ENCODE results near the gene TMPRSS9. TPM values are rescaled to one million over a fixed set of nuclear protein-coding genes. Genes with fewer than 3 reads are reported as not detected.
A peak's percentile ranks its signal among the peaks of the same experiment; 100 is the strongest.

The TMPRSS9 gene
- total and polyA plus RNA-seq, 2 of the 13 experiments (the other 11 are each of a cell fraction or from before 2014, with no cell fraction given): 2.5 to 5.2 TPM

GRCh38 chr19:2321565-2322283, 38.3 kb upstream of the TMPRSS9 start:
- H3K79me2 ChIP-seq (ENCODE audit: insufficient read depth, low read length): peaks cover under 1% of the 10 kb centered on the region
- H3K27me3 ChIP-seq (ENCODE audit: control insufficient read depth in 1 of 2, insufficient read depth in 2 of 2, low read length in 2 of 2): 0 out of 5 replicates have a peak, but pooled peaks cover 0 to 3% of the 10 kb centered on the region in 2 experiments
- DNase-seq (ENCODE audit: low spot score) (no peak), ATAC-seq (no peak), FAIRE-seq (no peak)
- 98% methylated on average over 15 of the region's 39 CpGs for WGBS (ENCODE audit: low lambda C conversion rate)
- no peaks in the 10 kb centered on the region for H4K20me1 ChIP-seq (ENCODE audit: insufficient read depth, low read length)
- intact Hi-C loops (cut with micrococcal nuclease; ENCODE audit: unreplicated experiment) (no loop called here), in situ Hi-C loops (cut with HindIII; ENCODE audit: extremely low pct_ligation_motif_present, low pct_unique_long_range_greater_than_20kb) (no loop called here)
- H3K4me3 ChIP-seq (replicated peaks in 1 of 3; ENCODE audit: insufficient read depth in 1 of 3, low read depth in 2 of 3, low read length in 3 of 3): no peak overlapping the region
- H3K4me1 ChIP-seq (ENCODE audit: insufficient read depth, low read length): peaks cover 16% of the 10 kb centered on the region
- no peak overlapping the region for H3K27ac ChIP-seq (ENCODE audit: extremely low read length, insufficient read depth, low read length)
- H3K9me3 ChIP-seq (ENCODE audit: low read length): no peaks in the 10 kb centered on the region
- ChIA-PET POLR2A (interaction anchor here (0.8 kb wide), 1 partner anchor 170 kb away, joined by 3 read pairs; the partner anchor contains the start of gene AP3D1), CTCF (ENCODE audit: low intra/inter-chr PET ratio, low total read pairs) (no interaction called here)
- H3K36me3 ChIP-seq (replicated peaks in 1 of 2; ENCODE audit: control insufficient read depth in 1 of 2, insufficient read depth in 2 of 2, low read length in 2 of 2): peaks cover 7 to 33% of the 10 kb centered on the region in 2 experiments; a peak in 4 of 5 replicates
- BruUV-seq (replicated peaks): no TSS peak
- H3K9ac ChIP-seq (ENCODE audit: insufficient read depth, low read depth, low read length): no peak overlapping the region
- H2AFZ ChIP-seq (ENCODE audit: low read length): no peak overlapping the region
- TF ChIP-seq ZNF749 (CRISPR knock-in tag; IDR thresholded peaks at IDR 0.05; ENCODE audit: borderline replicate concordance) (no peak), ZNF614 (CRISPR knock-in tag; IDR thresholded peaks at IDR 0.05; ENCODE audit: borderline replicate concordance) (no peak), NR3C1 (CRISPR knock-in tag; IDR thresholded peaks at IDR 0.05) (no peak), PAX8 (CRISPR knock-in tag; IDR thresholded peaks at IDR 0.05; ENCODE audit: borderline replicate concordance) (no peak), RBFOX2 (IDR thresholded peaks at IDR 0.05; ENCODE audit: low read depth, low read length) (peak; percentile 30; the same call in 1 of the 2 replicates)
- TF ChIP-seq, protein P1, sequence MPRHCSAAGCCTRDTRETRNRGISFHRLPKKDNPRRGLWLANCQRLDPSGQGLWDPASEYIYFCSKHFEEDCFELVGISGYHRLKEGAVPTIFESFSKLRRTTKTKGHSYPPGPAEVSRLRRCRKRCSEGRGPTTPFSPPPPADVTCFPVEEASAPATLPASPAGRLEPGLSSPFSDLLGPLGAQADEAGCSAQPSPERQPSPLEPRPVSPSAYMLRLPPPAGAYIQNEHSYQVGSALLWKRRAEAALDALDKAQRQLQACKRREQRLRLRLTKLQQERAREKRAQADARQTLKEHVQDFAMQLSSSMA (CRISPR knock-in tag; IDR thresholded peaks at IDR 0.05): no peak
- TF ChIP-seq, protein P2, sequence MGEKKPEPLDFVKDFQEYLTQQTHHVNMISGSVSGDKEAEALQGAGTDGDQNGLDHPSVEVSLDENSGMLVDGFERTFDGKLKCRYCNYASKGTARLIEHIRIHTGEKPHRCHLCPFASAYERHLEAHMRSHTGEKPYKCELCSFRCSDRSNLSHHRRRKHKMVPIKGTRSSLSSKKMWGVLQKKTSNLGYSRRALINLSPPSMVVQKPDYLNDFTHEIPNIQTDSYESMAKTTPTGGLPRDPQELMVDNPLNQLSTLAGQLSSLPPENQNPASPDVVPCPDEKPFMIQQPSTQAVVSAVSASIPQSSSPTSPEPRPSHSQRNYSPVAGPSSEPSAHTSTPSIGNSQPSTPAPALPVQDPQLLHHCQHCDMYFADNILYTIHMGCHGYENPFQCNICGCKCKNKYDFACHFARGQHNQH (CRISPR knock-in tag; IDR thresholded peaks at IDR 0.05): no peak
- H3K4me2 ChIP-seq (ENCODE audit: low read depth, low read length): no peak overlapping the region
